Measurements from ENCODE around the gene POLR1G.
"Not testable (repeated sequence)": the region's sequence is repeated elsewhere in the genome, so short reads cannot be mapped to it uniquely, and the experiment has no call there.

The POLR1G gene

DNA sequence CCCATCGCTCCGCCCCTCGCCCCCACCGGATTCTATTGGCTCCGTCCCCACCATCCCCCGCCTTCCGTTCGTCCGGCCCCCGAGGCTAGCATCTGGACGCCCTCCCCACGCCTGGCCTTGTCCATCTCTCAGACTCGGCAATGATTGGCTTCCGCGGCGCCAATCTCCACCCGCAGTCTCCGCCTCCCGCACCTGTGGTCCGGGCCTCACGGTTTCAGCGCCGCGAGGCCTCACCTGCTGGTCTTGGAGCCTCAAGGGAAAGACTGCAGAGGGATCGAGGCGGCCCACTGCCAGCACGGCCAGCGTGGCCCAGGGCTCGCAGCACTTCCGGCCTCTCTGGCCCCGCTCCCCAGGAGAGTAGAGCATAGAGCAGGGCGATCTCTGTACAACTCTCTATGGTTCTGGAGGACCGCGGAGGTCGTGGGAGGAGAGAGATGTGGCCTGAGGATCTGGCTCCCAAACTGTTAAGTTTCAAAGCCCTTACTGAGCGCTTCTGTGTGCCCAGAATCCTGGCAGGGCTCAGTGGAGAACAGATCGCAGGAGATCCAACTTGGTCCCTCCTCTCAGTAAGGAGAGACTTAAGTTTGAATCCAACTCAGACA, 17.2 kb downstream of the POLR1G start, which contains the start of gene ERCC1:
ERCC1 (minus strand) TSS at position 329 of the 602 bp plus-strand sequence. CDS start 543 bp downstream, outside the sequence.
- no peak for TF ChIP-seq ZFX (IDR thresholded peaks at IDR 0.05)
- TF ChIP-seq, protein P1, sequence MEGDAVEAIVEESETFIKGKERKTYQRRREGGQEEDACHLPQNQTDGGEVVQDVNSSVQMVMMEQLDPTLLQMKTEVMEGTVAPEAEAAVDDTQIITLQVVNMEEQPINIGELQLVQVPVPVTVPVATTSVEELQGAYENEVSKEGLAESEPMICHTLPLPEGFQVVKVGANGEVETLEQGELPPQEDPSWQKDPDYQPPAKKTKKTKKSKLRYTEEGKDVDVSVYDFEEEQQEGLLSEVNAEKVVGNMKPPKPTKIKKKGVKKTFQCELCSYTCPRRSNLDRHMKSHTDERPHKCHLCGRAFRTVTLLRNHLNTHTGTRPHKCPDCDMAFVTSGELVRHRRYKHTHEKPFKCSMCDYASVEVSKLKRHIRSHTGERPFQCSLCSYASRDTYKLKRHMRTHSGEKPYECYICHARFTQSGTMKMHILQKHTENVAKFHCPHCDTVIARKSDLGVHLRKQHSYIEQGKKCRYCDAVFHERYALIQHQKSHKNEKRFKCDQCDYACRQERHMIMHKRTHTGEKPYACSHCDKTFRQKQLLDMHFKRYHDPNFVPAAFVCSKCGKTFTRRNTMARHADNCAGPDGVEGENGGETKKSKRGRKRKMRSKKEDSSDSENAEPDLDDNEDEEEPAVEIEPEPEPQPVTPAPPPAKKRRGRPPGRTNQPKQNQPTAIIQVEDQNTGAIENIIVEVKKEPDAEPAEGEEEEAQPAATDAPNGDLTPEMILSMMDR (conservative IDR thresholded peaks at IDR 0.05) = no peak
- H3K27ac ChIP-seq = peak within 1 kb of the TSS; percentile 90

DNA sequence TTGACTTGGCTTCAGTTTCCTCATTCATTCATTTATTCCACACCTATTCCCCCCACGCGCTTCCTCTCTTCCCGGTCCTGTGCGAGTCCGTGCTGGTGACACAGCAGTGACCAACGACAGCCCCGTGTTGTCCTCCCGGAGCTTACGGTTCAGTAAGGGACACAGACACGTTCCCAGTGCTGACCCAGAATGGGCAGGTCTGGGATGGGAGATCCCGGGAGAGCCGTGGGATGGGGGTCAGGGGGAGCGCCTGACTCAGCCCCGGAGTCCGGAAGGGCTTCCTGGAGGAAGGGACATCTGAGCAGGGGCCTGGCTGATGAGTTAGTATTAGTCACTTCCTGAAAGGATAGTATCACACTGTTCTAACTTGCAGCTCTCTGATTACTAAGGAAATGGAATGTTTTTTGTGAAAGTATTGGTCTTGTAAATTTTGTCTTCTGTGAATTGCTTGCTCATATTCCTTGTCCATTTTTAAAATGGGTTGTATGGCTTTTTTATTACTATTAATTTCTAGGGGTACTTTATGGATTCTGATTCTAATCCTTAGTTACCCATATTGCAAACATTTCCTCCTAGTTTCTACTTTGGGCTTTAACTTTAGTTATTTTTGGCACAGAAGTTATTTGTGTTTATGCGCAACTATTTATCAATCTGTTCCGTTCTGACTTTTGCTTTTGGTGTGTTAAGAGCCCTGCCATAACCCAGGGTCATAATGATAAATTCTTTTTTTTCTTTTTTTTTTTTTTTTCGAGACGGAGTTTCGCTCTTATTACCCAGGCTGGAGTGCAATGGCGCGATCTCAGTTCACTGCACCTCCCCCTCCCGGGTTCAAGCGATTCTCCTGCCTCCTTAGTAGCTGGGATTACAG, 18.0 kb downstream of the POLR1G start:
- no peak for TF ChIP-seq ZFX (IDR thresholded peaks at IDR 0.05)
- TF ChIP-seq, protein P1 (conservative IDR thresholded peaks at IDR 0.05) = no peak
- peak overlapping the region; percentile 90 for H3K27ac ChIP-seq

DNA sequence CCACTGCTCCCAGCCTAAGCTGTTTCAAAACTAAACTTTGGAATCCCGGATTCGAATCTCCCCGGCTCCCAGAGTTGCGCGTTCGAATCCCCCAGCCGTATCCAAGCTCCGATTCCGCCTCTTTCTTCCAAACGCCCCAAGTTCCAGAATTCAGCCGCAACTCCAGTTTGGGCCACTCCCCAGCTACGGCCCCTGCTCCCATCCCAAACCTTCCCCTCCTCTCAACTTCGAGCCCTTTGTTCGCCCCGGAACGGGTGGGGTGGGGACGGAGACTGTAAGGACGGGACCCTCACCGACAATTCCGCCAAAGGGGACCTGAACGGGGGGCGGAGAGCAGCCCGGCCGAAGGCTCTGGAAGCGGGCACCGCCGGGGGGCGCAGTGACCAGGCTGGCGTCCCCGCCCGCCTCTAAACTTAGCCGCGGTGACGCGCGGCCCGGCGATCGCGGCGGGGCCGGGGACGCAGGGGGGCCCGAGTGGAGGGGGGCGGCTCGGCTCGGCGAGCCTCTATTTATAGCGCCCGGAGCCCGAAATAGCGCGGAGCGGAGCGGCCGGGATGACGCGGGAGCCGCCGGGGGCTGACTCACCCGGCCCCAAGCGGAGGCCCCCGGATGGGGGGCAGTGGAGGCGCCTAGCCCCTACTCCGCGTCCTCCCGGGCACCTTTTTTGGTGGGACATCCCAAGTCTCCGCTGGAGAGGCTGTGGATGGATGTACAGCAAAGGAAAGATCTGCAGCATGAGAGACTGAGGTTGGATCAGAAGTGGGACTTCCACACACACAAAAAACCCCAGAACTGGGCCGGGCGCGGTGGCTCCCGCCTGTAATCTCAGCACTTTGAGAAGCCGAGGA, 22.2 kb downstream of the POLR1G start:
- no peak for TF ChIP-seq ZFX (IDR thresholded peaks at IDR 0.05)
- TF ChIP-seq, protein P1 (conservative IDR thresholded peaks at IDR 0.05) = no peak
- no peak overlapping the region for H3K27ac ChIP-seq

DNA sequence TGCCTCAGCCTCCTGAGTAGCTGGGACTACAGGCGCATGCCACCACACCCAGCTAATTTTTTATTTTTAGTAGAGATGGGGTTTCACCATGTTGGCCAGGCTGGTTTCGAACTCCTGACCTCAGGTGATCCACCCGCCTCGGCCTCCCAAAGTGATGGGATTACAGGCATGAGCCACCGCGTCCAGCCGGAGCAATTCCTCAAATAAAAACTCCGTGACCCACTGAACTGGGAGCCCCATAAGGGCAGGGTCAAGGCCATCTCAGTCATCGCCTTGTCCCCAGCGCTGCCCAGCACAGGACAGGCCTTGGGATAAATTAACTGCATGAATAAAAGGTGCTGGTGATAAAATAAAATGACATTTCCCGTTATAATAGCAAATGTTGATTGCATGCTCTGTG, 23.5 kb downstream of the POLR1G start:
- H3K27ac ChIP-seq = not testable (repeated sequence)

DNA sequence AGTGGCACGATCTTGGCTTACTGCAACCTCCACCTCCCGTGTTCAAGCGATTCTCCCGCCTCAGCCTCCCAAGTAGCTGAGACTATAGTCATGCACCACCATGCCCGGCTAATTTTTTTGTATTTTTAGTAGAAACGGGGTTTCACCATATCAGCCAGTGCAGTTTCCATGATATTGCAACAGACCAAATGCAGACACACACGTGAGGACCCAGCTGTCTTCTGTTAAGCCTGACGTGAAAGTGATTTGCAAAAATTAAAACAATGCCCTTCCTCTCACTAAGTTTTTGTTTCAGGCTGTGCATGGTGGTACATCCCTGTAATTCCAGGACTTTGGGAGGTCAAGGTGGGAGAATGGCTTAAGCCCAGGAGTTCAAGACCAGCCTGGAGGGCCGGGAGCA, 24.6 kb downstream of the POLR1G start:
- not testable (repeated sequence) for H3K27ac ChIP-seq

DNA sequence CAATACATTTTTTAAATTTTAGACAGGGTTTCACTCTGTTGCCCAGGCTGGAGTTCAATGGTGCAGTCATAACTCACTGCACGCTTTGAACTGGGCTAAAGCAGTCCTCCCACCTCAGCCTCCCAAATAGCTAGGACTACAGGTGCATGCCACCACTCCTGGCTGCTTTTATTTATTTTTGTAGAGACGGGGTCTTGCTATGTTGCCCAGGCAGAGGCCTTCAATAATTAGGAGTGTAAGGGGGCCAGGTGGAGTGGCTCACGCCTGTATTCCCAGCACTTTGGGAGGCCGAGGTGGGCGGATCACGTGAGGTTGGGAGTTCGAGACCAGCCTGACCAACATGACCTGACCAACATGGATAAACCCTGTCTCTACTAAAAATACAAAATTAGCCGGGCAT, 26.1 kb downstream of the POLR1G start:
- not testable (repeated sequence) for H3K27ac ChIP-seq

DNA sequence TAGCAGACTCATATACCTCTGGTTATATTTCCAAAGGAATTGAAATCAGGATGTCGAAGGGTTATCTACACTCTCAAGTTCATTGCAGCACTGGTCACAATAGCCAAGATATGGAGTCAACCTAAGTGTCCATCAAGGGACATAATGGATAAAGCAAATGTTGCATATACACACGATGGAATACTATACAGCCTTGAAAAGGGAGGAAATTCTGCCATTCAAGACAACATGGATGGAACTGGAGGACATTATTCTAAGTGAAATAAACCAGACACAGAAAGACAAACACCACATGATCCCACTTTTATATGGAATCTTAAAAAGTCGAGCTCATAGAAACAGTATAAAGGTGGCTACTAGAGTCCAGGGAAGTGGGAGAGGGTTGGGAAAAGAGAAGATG, 30.9 kb downstream of the POLR1G start:
- H3K27ac ChIP-seq = no peak overlapping the region
- TF ChIP-seq, protein P1 (conservative IDR thresholded peaks at IDR 0.05) = no peak
- TF ChIP-seq ZFX (IDR thresholded peaks at IDR 0.05) = no peak

DNA sequence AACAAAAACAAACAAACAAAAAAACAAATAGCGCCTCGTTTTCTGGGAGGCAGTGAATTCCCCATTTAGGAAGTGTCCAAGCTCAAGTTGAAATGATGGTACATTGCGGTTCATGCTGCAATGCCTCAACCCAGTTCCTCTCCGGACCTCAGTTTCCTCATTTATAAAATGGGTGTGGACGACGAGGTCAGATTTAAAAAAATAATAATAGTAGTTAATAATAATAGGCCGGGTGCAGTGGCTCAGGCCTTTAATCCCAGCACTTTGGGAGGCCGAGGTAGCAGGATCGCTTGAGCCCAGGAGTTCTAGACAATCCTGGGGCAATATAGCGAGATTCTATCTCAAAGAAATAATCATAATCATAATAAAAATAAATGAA, 32.7 kb downstream of the POLR1G start:
- TF ChIP-seq ZFX (IDR thresholded peaks at IDR 0.05) = no peak
- TF ChIP-seq, protein P1 (conservative IDR thresholded peaks at IDR 0.05) = no peak
- H3K27ac ChIP-seq = peak overlapping the region; percentile 60

All from C4-2B (cell line).